ENCODE data around the gene MUC5B.
"Not testable (repeated sequence)": the region's sequence is repeated elsewhere in the genome, so short reads cannot be mapped to it uniquely, and the experiment has no call there.

Gene MUC5B

DNA sequence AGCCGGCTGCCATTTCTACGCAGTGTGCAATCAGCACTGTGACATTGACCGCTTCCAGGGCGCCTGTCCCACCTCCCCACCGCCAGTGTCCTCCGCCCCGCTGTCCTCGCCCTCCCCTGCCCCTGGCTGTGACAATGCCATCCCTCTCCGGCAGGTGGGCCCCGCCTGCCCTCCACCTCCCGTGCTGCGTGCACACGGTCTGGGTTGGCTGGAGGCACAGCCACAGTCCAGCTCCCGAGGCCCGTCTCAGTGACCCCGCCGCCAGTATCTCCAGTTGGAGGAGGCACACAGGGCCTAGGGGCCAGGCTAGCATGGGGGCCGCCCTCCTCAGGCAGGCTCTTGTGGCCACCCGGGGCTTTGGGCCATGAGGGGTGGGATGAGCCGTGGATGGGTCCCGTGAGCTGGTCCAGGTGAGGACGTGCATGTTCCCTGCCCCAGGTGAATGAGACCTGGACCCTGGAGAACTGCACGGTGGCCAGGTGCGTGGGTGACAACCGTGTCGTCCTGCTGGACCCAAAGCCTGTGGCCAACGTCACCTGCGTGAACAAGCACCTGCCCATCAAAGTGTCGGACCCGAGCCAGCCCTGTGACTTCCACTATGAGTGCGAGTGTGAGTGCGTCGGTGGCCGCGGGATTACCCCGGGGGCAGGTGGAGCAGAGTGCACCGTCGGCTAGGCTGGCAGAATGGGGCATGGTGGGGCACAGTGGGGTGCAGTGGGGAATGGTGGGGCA, 29.7 kb downstream of the MUC5B start:
- DNase-seq: no peak

DNA sequence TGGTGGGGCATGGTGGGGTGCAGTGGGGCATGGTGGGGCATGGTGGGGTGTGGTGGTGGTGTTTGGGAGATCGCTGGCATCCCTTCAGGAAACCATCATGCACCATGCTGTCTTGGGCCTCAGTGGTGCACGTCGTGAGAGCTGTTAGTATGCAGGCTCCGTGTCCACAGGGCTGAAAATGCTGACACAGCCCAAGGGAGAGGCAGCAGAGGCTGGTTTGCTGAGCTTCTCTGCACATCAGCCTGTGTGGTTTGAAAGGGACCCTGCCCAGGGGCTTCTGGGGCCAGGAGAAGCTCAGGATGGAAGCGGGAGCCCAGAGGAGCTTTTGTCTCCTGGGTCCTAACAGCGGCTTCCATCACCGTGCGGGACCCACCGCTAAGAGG, 30.2 kb downstream of the MUC5B start:
- no peak for DNase-seq

DNA sequence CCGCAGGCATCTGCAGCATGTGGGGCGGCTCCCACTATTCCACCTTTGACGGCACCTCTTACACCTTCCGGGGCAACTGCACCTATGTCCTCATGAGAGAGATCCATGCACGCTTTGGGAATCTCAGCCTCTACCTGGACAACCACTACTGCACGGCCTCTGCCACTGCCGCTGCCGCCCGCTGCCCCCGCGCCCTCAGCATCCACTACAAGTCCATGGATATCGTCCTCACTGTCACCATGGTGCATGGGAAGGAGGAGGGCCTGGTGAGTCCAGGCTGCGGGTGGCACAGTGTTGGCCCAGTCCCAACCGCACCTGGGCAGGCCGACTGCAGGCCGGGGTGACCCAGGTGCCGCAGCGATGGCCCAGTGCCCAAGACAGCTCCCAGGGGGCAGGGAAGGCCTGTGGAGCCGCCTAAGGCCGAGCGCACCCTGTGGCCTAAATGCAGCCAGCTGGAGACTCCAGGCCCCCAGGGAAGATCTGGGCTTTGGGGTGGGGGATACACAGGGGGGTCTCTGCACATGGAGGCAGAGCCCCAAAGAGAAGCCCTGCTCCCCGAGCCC, 31.3 kb downstream of the MUC5B start:
- no peak for DNase-seq

DNA sequence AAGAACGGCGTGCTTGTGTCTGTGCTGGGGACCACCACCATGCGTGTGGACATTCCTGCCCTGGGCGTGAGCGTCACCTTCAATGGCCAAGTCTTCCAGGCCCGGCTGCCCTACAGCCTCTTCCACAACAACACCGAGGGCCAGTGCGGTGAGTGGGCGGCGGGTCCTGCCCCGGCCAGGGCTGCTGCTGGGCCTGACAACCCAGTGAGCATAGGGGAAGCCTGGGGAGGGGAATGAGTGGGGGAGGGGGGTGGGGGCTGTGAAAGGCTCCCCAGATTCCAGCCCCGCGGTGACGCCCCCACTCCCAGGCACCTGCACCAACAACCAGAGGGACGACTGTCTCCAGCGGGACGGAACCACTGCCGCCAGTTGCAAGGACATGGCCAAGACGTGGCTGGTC, 31.9 kb downstream of the MUC5B start:
- no peak for DNase-seq

DNA sequence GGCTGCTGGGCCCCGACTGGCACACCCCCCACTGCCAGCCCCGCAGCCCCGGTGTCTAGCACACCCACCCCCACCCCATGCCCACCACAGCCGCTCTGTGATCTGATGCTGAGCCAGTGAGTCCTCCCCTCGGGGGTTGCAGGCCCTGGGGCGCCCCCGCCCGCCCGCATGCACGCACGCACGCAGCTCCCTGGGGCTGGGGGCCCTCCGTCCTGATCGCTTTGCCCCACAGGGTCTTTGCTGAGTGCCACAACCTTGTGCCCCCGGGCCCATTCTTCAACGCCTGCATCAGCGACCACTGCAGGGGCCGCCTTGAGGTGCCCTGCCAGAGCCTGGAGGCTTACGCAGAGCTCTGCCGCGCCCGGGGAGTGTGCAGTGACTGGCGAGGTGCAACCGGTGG, 32.3 kb downstream of the MUC5B start:
- DNase-seq: no peak

DNA sequence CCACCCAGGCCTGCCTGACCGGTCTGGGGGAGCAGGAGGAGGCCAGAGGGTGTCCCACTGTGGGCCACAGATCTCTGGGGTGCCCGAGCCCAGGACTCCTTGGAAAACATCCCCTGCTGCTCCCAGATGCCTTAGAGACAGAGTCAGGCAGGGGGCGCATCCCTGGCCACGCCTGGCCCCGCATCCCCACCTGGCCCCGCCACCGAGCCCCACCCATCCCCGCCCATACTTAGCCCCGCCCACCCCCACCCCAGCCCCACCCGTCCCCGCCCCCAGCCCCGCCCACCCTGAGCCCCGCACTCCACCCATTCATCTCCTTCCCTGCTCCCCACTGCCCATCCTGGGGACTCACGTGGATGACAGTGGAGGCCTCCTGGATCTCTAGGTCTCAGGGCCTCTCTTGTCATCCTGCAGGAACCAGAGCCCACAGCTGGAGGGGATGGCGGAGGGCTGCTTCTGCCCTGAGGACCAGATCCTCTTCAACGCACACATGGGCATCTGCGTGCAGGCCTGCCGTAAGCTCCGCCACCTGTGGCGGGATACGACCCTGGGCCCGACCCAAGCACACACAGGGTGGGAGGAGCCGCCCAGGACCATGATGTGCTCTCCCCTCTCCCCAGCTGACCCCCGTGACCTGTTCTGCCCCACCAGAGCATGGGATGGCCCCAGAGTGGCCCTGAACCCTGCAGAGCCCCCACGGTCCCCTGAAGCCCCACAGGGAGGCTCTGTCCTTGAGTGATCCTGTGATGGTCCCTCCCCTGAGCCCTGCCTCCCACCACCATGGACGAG, 33.6 kb downstream of the MUC5B start:
- no peak for DNase-seq

DNA sequence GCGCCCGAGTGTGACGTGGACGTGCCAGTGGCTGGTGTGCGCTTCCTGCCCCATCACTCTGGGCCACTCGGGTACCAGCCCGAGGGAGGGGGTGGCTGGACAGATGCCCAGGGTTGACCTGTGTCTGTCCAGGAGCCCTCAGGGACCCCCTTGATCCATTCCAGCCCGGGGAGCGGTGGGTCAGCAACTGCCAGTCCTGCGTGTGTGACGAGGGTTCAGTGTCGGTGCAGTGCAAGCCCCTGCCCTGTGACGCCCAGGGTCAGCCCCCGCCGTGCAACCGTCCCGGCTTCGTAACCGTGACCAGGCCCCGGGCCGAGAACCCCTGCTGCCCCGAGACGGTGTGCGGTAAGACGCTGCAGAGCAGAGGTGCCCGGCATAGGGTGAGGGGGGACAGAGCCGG, 34.5 kb downstream of the MUC5B start:
- no peak for DNase-seq

DNA sequence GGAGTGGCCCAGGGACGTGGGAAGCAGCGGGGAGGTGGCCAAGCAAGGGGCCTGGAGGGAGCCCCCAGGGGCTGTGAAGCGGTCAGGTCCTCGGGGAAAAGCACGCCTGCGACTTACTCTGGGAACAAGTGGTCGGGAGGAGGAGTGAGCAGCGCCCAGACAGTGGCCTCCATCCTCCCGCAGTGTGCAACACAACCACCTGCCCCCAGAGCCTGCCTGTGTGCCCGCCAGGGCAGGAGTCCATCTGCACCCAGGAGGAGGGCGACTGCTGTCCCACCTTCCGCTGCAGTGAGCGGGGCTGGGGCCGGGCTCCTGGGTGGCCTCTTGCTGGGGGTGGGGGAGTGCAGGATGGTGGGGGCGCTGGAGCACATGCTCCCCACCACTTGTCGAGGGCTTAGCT, 35.0 kb downstream of the MUC5B start:
- no peak for DNase-seq

DNA sequence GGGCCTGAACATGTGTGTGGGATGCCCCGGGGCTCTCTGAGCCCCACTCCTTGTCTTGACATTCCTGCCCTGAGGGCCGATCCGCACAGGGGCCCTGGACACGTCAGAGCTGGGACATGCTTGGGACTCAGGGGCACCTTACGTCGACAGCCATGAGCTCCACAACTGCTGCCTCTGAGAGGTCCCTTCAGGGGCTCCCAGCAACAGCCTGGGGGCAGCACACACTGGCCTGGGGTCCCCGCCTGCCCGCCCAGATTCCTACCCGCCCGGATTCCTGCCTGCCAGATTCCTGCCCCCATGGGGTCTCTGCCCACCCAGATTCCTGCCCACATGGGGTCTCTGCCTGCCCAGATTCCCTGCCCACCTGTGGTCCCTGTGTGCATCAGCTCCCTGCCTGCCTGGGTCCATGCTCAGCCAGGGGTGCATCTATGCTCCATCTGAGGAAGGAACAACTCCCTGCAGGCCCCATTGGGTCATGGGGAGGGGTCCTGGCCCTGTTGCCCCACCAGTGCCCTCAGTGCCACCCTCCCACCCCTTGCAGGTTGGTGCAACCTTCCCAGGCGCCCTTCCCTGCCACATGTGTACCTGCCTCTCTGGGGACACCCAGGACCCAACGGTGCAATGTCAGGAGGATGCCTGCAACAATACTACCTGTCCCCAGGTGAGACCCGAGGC, 35.7 kb downstream of the MUC5B start:
- no peak for DNase-seq

DNA sequence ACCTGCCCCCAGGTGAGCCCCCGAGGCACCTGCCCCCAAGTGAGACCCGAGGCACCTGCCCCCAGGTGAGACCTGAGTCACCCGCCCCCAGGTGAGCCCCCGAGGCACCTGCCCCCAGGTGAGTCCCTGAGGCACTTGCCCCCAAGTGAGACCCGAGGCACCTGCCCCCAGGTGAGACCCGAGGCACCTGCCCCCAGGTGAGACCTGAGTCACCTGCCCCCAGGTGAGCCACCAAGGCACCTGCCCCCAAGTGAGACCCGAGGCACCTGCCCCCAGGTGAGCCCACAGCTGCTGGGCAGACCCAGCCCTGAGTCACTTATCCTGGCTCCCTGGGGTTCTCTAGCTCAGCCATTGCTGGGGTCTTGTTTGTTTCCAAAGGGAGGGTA, 36.2 kb downstream of the MUC5B start:
- DNase-seq: no peak

DNA sequence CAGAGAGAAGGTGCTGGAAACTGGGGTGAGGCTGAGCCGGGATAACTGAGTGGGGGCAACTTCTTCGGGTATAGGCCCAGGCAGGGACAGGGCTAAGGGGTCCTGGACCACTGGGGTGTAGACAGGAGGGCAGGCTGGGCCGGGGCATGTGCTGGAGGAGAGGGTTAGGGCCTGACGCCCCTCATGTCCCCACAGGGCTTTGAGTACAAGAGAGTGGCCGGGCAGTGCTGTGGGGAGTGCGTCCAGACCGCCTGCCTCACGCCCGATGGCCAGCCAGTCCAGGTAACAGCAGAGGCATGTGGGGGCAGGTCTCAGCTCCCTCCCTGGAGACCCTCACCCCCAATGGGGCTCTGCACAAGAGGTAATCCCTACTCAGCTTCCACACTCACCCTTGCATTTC, 36.7 kb downstream of the MUC5B start:
- DNase-seq: no peak

DNA sequence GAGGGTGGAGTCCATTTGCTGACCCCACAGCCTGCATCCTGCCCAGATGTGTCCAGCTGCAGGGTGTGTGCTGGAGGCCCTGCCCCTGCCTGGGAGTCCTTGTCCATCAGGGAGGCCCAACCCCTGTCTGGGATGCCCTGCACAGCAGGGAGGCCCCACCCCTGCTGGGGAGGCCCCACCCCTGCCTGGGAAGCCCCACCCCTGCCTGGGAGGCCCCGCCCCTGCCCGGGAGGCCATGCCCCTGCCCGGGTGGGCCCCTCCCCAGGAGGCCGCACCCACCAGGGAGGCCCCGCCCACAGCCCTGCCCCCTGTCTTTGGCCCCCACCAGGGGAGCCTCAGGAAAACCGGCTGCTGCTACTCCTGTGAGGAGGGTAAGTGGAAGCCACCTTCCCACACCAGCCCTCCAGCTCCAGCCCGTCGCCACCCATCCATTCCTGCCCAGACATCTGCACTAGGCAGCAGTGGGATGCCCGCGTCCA, 37.2 kb downstream of the MUC5B start:
- no peak for DNase-seq

DNA sequence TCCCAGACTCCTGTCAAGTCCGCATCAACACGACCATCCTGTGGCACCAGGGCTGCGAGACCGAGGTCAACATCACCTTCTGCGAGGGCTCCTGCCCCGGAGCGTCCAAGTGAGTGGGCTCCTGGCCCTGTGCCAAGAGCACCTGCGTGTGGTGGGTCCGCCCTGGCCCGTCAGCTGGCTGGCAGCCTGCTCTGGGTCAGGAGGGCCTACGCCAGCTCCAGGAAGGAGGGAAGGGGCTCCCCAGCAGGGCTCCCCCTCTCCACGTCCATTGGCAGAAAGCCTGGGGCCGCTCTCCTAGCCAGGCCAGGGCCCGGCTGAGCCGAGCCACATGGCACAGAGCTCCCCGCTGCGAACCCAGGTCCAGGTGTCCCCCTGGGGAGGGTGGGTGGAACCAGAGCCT, 37.8 kb downstream of the MUC5B start:
- no peak for DNase-seq

DNA sequence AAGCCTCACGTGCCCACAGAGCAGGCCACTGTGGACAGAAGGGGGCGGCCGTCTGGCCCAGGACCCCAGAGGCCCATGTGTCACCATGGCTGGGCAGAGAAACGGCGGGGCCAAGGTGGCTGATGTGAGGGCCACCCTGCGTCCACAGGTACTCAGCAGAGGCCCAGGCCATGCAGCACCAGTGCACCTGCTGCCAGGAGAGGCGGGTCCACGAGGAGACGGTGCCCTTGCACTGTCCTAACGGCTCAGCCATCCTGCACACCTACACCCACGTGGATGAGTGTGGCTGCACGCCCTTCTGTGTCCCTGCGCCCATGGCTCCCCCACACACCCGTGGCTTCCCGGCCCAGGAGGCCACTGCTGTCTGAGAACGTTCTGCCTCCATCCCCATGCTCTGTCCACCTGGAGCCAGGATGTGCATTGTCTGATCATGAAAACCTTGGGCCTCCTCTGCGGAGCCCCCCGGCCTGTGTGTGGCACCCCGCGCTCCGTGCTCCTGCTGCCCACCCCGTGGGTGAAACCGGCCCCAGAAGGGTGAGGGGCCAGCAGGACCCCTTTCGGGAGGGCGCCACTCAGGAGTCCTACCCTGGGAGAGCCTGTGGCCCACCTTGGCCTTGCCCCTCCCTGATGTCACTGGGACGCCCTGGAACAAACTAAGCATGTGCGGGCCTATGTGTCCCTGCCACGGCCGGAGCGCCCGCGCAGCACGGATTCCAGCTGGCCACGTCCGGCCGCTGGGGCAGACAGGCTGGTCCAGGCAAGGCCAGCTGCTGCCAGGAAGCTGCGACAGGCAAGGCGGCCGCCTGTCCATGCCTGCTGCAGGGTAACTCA, 38.6 kb downstream of the MUC5B start:
- DNase-seq: no peak

DNA sequence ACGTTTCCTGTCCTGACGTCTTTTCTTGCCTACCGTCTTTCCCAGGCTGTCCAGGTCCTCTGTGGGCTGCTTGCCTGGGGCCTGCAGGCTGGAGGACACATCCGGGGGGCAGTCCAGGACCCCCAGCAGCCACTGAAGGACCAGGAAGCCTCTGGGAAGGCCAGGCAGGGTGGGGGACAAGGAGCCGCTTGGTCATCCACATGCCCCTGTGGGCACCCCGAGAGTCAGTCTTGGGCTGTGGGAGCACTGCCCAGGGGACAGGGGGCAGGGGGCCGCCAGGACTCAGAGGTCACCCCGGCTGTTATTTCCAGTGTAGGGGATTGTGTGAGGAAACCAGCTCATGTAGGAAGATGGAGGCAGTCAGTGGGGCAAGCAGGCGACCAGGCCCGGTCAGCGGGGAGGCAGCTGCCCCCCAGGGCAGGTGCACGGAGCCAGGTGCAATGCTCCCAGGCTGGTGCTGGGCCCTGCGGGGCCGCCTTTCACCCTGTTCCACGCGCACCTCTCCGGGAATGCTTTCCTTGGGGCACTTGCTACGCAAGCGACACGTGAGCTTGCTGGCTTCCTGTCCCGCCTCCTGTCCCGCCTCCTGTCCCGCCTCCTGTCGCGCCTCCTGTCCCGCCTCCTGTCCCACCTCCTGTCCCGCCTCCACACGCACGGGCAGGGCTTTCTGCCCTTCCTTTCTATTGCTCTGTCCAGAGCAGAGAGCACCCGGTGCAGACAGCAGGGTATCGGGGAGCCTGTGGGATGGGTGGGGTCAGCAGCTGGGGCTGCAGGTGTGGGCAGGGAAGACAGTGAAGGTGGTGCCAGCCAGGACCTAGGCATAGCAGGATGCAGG, 39.5 kb downstream of the MUC5B start:
- DNase-seq: peak; percentile 88

DNA sequence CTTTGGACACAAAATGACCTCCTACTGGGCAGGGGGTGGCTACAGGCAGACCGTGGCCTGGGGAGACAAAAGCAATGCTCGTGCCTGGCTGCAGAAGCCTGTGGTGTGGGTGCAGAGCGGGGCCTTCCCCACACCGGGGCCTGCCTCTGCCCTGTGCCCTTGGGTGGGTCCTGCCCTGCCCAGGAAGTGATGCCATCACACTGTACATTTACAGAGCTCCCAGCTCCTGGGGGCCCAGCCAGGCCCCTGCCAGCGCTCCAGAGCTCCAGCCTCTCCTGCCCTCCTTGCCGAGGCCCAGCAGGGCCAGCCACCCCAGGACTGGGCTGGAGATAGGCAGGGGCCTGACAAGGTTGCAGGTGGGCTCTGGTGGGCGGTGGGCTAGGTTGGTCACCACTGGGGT, 40.1 kb downstream of the MUC5B start:
- no peak for DNase-seq

DNA sequence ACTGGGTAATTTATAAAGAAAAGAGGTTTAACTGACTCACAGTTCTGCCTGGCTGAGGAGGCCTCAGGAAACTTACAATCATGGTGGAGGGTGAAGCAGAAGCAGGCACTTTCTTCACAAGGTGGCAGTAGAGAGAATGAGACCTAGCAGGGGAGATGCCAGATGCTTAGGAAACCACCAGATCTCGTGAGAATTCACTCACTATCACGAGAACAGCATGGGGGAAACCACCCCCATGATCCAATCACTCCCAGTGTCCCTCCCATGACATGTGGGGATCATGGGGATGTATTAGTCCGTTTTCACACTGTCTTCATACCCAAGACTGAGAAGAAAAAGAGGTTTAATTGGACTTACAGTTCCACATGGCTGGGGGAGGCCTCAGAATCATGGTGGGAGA, 41.6 kb downstream of the MUC5B start:
- peak; percentile 69 for DNase-seq

DNA sequence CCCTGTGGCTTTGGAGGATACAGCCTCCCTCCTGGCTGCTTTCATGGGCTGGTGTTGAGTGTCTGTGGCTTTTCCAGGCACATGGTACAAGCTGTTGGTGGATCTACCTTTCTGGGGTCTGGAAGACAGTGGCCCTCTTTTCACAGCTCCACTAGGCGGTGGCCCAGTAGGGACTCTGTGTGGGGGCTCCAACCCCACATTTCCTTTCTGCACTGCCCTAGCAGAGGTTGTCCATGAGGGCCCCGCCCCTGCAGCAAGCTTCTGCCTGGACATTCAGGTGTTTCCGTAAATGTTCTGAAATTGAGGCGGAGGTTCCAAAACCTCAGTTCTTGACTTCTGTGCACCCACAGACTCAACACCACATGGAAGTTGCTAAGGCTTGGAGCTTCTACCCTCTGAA, 42.6 kb downstream of the MUC5B start:
- not testable (repeated sequence) for DNase-seq

DNA sequence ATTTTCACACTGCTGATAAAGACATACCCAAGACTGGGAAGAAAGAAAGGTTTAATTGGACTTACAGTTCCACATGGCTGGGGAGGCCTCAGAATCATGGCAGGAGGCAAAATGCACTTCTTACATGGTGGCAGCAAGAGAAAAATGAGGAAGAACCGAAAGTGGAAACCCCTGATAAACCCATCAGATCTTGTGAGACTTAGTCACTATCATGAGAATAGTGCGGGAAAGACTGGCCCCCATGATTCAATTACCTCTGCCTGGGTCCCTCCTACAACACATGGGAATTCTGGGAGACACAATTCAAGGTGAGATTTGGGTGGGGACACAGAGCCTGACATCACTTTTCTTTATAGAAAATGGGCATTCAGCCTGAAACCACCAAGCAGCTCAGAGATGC, 44.1 kb downstream of the MUC5B start:
- DNase-seq: not testable (repeated sequence)

DNA sequence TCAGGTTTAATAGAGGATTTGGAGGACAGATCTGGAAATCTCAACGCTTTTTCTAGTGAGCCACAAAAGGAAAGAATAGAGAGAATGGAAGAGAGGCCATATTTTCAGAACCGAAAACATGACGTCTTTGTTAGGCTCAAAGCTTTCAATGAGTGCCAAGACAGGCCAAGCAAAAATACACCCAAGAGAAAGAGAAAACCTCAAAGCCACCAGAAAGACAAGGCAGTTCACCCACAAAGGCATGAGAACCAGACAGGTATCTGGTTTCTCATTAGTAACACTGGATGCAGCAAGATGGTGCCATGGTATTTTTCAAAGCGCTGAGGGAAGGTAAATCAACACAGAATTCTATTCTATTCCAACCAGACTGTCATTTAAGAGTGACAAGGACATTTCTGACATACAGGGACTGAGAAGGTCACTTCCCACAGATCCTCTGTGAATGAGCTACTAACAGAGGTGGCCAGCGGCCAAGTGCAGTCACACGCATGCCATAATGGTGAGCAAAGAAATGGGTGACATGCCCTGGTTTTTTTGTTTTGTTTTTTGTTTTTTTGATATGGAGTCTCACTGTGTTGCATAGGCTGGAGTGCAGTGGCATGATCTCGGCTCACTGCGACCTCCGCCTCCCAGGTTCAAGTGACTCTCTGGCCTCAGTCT, 44.7 kb downstream of the MUC5B start:
- no peak for DNase-seq

DNA sequence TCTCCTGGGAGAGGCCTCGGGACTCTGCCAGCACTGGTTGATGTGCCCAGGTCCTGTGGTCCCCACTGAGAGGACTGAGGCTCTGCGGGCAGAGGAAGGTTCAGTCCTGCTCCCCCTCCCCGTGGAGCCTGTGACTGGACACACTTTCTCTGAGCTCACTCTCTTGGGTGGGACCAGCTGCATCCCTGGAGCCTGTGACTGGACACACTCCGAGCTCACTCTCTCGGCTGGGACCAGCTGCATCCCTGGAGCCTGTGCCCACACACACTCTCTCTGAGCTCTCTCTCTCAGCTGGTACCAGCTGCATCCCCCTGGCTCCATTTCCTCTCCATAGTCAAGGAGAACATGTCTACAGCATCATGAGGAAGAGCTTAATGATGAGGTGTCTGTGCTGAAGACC, 47.1 kb downstream of the MUC5B start:
- DNase-seq: no peak
